Uterus (tissue), 2 donors: ENCODE measurements around the gene TMC7.

Experiments
- CTCF ChIP-seq, 4 experiments: fragments of 200-600 bp in 2 of 4; fragments of 450-650 bp in 2 of 4; sonication (generic) in 2 of 4; IDR thresholded peaks; one replicate each; pipeline ENCODE4 v1.5.1; 2016 to 2019; ENCODE audit warnings: antibody characterized with exemption in 4 of 4, mild to moderate bottlenecking in 2 of 4, moderate library complexity in 1 of 4
- POLR2A ChIP-seq, 2 donors: fragments of 450-650 bp; IDR thresholded peaks; one replicate each; pipeline ENCODE4 v1.6.1; 2016; ENCODE audit warnings: antibody characterized with exemption in 2 of 2, mild to moderate bottlenecking in 1 of 2, moderate library complexity in 1 of 2

GRCh38 chr16:19046062-19046461, 62.3 kb downstream of the TMC7 start:
- no peak for TF ChIP-seq CTCF (IDR thresholded peaks at IDR 0.05)
- no peak for TF ChIP-seq POLR2A (IDR thresholded peaks at IDR 0.05)
